Endodermal cell (in vitro differentiated cells): Measurements from ENCODE around the gene C9orf152. TPM values are rescaled to one million over a fixed set of nuclear protein-coding genes. Genes with fewer than 3 reads are reported as not detected.

Experiments
- DNase-seq: peaks from one replicate; pipeline ENCODE4 v3.0.0-alpha.2; 2017
- H3K27ac ChIP-seq: 2 replicates; pipeline ENCODE4 v1.5.1; 2013; ENCODE audit warnings: mild to moderate bottlenecking, low read depth, low read length, moderate library complexity
- H3K27me3 ChIP-seq: 2 replicates; pipeline ENCODE4 v1.6.1; 2013; ENCODE audit warnings: mild to moderate bottlenecking, low read length, moderate library complexity; ENCODE audit not compliant: insufficient read depth, control insufficient read depth, poor library complexity, severe bottlenecking
- H3K36me3 ChIP-seq: 2 replicates; pipeline ENCODE4 v1.7.0; 2013; ENCODE audit warnings: mild to moderate bottlenecking, low read length, moderate library complexity; ENCODE audit not compliant: control insufficient read depth, insufficient read depth
- H3K4me1 ChIP-seq: one replicate; pipeline ENCODE4 v1.7.0; 2013; ENCODE audit warnings: low read length; ENCODE audit not compliant: control insufficient read depth, insufficient read depth
- H3K4me3 ChIP-seq: 2 replicates; pipeline ENCODE4 v1.5.1; 2013; ENCODE audit warnings: mild to moderate bottlenecking, low read length, moderate library complexity
- H3K9ac ChIP-seq: 2 replicates; pipeline ENCODE4 v1.6.1; 2013; ENCODE audit warnings: mild to moderate bottlenecking, low read length, moderate library complexity; ENCODE audit not compliant: poor library complexity, severe bottlenecking; ENCODE audit errors: extremely low read depth
- H3K9me3 ChIP-seq: 2 replicates; pipeline ENCODE4 v1.6.1; 2013; ENCODE audit warnings: mild to moderate bottlenecking, low read length, moderate library complexity; ENCODE audit not compliant: control insufficient read depth
- H3K27ac Mint-ChIP-seq: 2 replicates; pipeline ENCODE4 v1.8.0; 2020; ENCODE audit warnings: mixed read lengths
- H3K27me3 Mint-ChIP-seq: 2 replicates; pipeline ENCODE4 v1.8.0; 2021; ENCODE audit warnings: mild to moderate bottlenecking, mixed read lengths; ENCODE audit not compliant: insufficient read depth
- H3K36me3 Mint-ChIP-seq: 2 replicates; pipeline ENCODE4 v1.8.0; 2020; ENCODE audit warnings: low read depth, mixed read lengths
- H3K4me1 Mint-ChIP-seq: 2 replicates; pipeline ENCODE4 v1.8.0; 2020; ENCODE audit warnings: mixed read lengths
- H3K4me3 Mint-ChIP-seq: 2 replicates; pipeline ENCODE4 v1.8.0; 2020; ENCODE audit warnings: mild to moderate bottlenecking, moderate library complexity, mixed read lengths
- H3K9me3 Mint-ChIP-seq: 2 replicates; pipeline ENCODE4 v1.8.0; 2020; ENCODE audit warnings: mild to moderate bottlenecking, mixed read lengths
- CTCF ChIP-seq: fragments of 200-600 bp; sonication (generic); conservative IDR thresholded peaks from 2 replicates; pipeline ENCODE4 v1.5.0; 2021; ENCODE audit warnings: antibody characterized with exemption, mild to moderate bottlenecking
- WGBS, 2 experiments: methylation state at CpG; one replicate each; pipeline versions ENCODE4 v1.1.5 to v1.1.7; 2013; ENCODE audit warnings: missing lambda C conversion rate in 2 of 2, mixed read lengths in 1 of 2; ENCODE audit not compliant: insufficient coverage in 1 of 2, insufficient read length in 1 of 2; 5-methylcytosine and 5-hydroxymethylcytosine counted together
- total RNA-seq, 2 donors: library from RNA; stranded (reverse); fragmentation: NEBNext Ultra II Directional in 1 of 2; extraction: Animal tissue kit (Norgen Biotek cat#: 25700) in 1 of 2; gene quantifications; 2 replicates in 1 of 2; 3 replicates in 1 of 2; pipeline ENCODE4 v1.2.1, GENCODE V29; 2021

Gene C9orf152
- total RNA-seq, 2 donors from 2014 or later, result not detected

GRCh38 chr9:110155751-110156150, 52.2 kb downstream of the C9orf152 start:
- no peaks in the 10 kb centered on the region for H3K27me3 Mint-ChIP-seq
- no peaks in the 10 kb centered on the region for H3K4me1 ChIP-seq
- H3K4me1 Mint-ChIP-seq, result peaks cover 3% of the 10 kb centered on the region
- H3K4me3 ChIP-seq, result no peak overlapping the region
- no peak for TF ChIP-seq CTCF
- H3K27me3 ChIP-seq, result no peaks in the 10 kb centered on the region
- WGBS, 2 experiments, result 93 to 94% methylated on average over 3 of the region's 3 CpGs
- H3K4me3 Mint-ChIP-seq, result no peak overlapping the region
- no peak overlapping the region for H3K27ac ChIP-seq
- H3K36me3 ChIP-seq, result peaks cover 5% of the 10 kb centered on the region
- no peaks in the 10 kb centered on the region for H3K9me3 Mint-ChIP-seq
- no peaks in the 10 kb centered on the region for H3K9me3 ChIP-seq
- DNase-seq, result no peak
- H3K9ac ChIP-seq, result no peak overlapping the region
- H3K27ac Mint-ChIP-seq, result no peak overlapping the region
- peaks cover 3% of the 10 kb centered on the region for H3K36me3 Mint-ChIP-seq

GRCh38 chr9:110153431-110153830, 54.5 kb downstream of the C9orf152 start:
- no peak overlapping the region for H3K4me3 Mint-ChIP-seq
- H3K4me1 ChIP-seq, result no peaks in the 10 kb centered on the region
- H3K27me3 Mint-ChIP-seq, result no peaks in the 10 kb centered on the region
- H3K9ac ChIP-seq, result no peak overlapping the region
- H3K36me3 Mint-ChIP-seq, result peaks cover 11% of the 10 kb centered on the region
- no peak overlapping the region for H3K4me3 ChIP-seq
- H3K9me3 Mint-ChIP-seq, result peaks cover 4% of the 10 kb centered on the region
- 72% methylated on average over 2 of the region's 2 CpGs; no CpG with 5 or more reads in 1 of the 2 experiments for WGBS, 2 experiments
- DNase-seq, result no peak
- no peak for TF ChIP-seq CTCF
- peaks cover 3% of the 10 kb centered on the region for H3K4me1 Mint-ChIP-seq
- peaks cover 8% of the 10 kb centered on the region for H3K9me3 ChIP-seq
- peaks cover 3% of the 10 kb centered on the region for H3K36me3 ChIP-seq
- H3K27me3 ChIP-seq, result no peaks in the 10 kb centered on the region
- H3K27ac ChIP-seq, result no peak overlapping the region
- no peak overlapping the region for H3K27ac Mint-ChIP-seq

- H3K27ac Mint-ChIP-seq, result no peak overlapping the region
- no peaks in the 10 kb centered on the region for H3K4me1 Mint-ChIP-seq
- peaks cover 8% of the 10 kb centered on the region for H3K9me3 ChIP-seq
- no peak overlapping the region for H3K4me3 ChIP-seq
- H3K4me3 Mint-ChIP-seq, result no peak overlapping the region
- 75 to 100% methylated on average over 1 to 3 of the region's 3 CpGs for WGBS, 2 experiments
- no peak overlapping the region for H3K27ac ChIP-seq
- no peaks in the 10 kb centered on the region for H3K27me3 ChIP-seq
- peaks cover 11% of the 10 kb centered on the region for H3K36me3 Mint-ChIP-seq
- H3K9me3 Mint-ChIP-seq, result peaks cover 4% of the 10 kb centered on the region
- no peak overlapping the region for H3K9ac ChIP-seq
- no peaks in the 10 kb centered on the region for H3K36me3 ChIP-seq
- TF ChIP-seq CTCF, result peak; percentile 87
- no peaks in the 10 kb centered on the region for H3K4me1 ChIP-seq
- no peaks in the 10 kb centered on the region for H3K27me3 Mint-ChIP-seq
- DNase-seq, result peak; percentile 63
These were observed 55.1 kb downstream of the C9orf152 start for GRCh38 chr9:110152704-110153374.

Other genes starting within 250 kb of the C9orf152 start
- 100 to 1,000 TPM; 282 to 336 TPM for gene TXN, start 48.3 kb upstream of the C9orf152 start, total RNA-seq
- gene TXNDC8, start 129.7 kb upstream of the C9orf152 start, total RNA-seq, result not detected